Peyer's patch (tissue), 4 donors: Measurements from ENCODE around the gene C19orf44. TPM values are rescaled to one million over a fixed set of nuclear protein-coding genes. Genes with fewer than 3 reads are reported as not detected.
"Not testable (repeated sequence)": the region's sequence is repeated elsewhere in the genome, so short reads cannot be mapped to it uniquely, and the experiment has no call there.

Experiments used
- DNase-seq, 3 donors: peaks; one replicate each; pipeline ENCODE4 v3.0.0-alpha.2; 2017 to 2019
- H3K27ac ChIP-seq, 4 donors: fragments of 200-600 bp; sonication (generic); one replicate each; pipeline ENCODE4 v1.5.1; 2016 to 2019
- H3K27me3 ChIP-seq, 2 donors: fragments of 200-600 bp; sonication (generic); one replicate each; pipeline ENCODE4 v1.5.1; 2019
- H3K36me3 ChIP-seq, 3 donors: fragments of 200-600 bp; sonication (generic); one replicate each; pipeline ENCODE4 v1.5.1; 2016 to 2019
- H3K4me1 ChIP-seq, 4 donors: fragments of 200-600 bp; sonication (generic); one replicate each; pipeline ENCODE4 v1.5.1; 2016 to 2019
- H3K4me3 ChIP-seq, 4 donors: fragments of 200-600 bp; sonication (generic); 1 replicate in 3 of 4; 2 replicates in 1 of 4; pipeline ENCODE4 v1.5.1; 2016 to 2019; ENCODE audit warnings: mild to moderate bottlenecking in 1 of 4
- H3K9me3 ChIP-seq, 4 donors: fragments of 200-600 bp; sonication (generic); one replicate each; pipeline ENCODE4 v1.5.1; 2016 to 2019; ENCODE audit warnings: mild to moderate bottlenecking in 1 of 4
- CTCF ChIP-seq, 6 experiments: fragments of 450-650 bp in 4 of 6; fragments of 200-600 bp in 2 of 6; sonication (generic) in 1 of 6; IDR thresholded peaks; one replicate each; pipeline ENCODE4 v1.5.1; 2017 to 2019; ENCODE audit warnings: antibody characterized with exemption in 6 of 6, mild to moderate bottlenecking in 3 of 6, moderate library complexity in 1 of 6
- POLR2A ChIP-seq, 2 donors: fragments of 450-650 bp; IDR thresholded peaks; one replicate each; pipeline ENCODE4 v1.5.1; 2017; ENCODE audit warnings: antibody characterized with exemption in 2 of 2, mild to moderate bottlenecking in 2 of 2, moderate library complexity in 2 of 2
- total RNA-seq, 4 donors: library from RNA; depleted of rRNA; stranded (reverse); fragments of >200 nt; gene quantifications; one replicate each; pipeline ENCODE4 v1.1.0, GENCODE V29; 2016

Gene C19orf44
- total RNA-seq, 4 donors from 2014 or later = 3.7 to 13.2 (median 8.0) TPM

DNA sequence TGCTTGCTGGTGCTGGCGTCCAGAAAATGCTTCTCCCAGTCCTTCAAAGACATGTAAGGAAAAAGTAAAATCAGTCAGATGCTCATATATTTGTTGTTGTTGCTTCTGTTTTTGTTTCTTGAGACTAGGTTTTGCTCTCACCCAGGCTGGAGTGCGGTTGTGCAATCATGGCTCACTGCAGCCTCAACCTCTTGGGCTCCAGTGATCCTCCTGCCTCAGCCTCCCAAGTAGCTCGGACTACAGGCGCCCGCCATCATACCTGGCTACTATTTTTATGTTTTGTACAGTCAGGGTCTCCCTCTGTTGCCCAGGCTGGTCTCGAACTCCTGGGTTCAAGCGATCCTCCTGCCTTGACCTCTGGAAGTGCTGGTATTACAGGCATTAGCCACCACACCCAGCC is 13.4 kb upstream of the C19orf44 start:
- no peaks in the 10 kb centered on the region for H3K9me3 ChIP-seq
- DNase-seq = no peak
- H3K27me3 ChIP-seq = no peaks in the 10 kb centered on the region
- H3K36me3 ChIP-seq = no peaks in the 10 kb centered on the region
- no peak overlapping the region for H3K4me3 ChIP-seq
- H3K4me1 ChIP-seq = no peaks in the 10 kb centered on the region
- TF ChIP-seq POLR2A (IDR thresholded peaks at IDR 0.05) = no peak
- TF ChIP-seq CTCF (IDR thresholded peaks at IDR 0.05) = no peak
- H3K27ac ChIP-seq = no peak overlapping the region

DNA sequence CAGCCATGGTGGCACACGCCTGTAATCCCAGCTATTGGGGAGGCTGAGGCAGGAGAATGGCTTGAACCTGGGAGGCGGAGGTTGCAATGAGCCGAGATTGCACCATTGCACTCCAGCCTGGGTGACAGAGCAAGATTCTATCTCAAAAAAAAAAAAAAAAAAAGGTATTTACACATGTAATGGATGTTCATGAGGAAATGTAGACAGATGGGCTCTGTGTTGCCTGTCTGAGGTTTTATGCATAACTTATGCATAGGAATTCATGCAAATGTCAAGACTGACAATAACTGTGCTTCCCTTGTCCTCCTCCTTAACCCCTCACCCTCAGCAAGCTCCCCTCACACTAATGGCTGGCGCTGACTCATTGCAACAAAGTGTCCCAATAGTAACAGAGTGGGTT is 9.7 kb upstream of the C19orf44 start:
- H3K4me3 ChIP-seq, H3K27ac ChIP-seq, H3K36me3 ChIP-seq, H3K9me3 ChIP-seq, H3K27me3 ChIP-seq, H3K4me1 ChIP-seq, DNase-seq: not testable (repeated sequence)

DNA sequence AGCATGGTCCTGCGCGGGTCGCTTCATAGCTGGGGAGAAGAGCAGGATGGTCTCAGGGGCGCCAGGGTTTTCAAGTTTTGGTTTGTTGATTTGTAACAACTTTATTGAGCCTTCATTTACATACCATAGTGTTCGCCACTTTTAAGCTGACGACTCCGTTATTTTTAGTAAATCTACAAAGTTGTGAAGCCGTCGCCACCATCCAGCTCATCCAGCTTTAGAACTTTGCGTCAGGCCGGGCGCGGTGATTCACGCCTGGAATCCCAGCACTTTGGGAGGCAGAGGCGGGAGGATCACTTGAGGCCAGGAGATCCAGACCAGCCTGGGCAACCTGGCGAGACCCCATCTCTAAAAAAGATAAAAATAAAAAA is 404 bp downstream of the C19orf44 start:
- Histone ChIP-seq H3K9me3 (no peaks in the 10 kb centered on the region), H3K27me3 (no peaks in the 10 kb centered on the region), H3K4me1 (peaks cover 0 to 8% (median 2%) of the 10 kb centered on the region in 4 donors), H3K27ac (peak overlapping the region in 3 of 4 donors; percentile 59 to 82 (median 65)), H3K4me3 (peak overlapping the region; percentile 52 to 76 (median 70)), H3K36me3 (peaks cover 0 to 3% (median 0%) of the 10 kb centered on the region in 3 donors)
- peak in 2 of 3 donors; percentile 23 to 49 for DNase-seq
- TF ChIP-seq CTCF (IDR thresholded peaks at IDR 0.05) = no peak
- TF ChIP-seq POLR2A (IDR thresholded peaks at IDR 0.05) = no peak

DNA sequence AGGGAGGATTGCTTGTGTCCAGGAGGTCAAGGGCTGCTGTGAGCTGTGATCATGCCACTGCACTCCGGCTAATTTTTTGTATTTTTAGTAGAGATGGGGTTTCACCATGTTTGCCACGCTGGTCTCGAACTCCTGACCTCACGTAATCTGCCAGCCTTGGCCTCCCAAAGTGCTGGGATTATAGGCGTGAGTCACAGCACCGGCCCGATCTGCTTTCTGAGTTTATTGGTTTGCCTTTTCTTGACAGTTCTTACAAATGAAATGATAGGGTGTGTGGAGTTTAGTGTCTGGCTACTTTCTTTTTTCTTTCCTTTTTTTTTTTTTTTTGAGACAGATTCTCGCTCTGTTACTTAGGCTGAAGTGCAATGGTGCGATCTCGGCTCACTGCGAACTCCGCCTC is 848 bp downstream of the C19orf44 start:
- Histone ChIP-seq H3K4me1 (peaks cover 0 to 8% (median 2%) of the 10 kb centered on the region in 4 donors), H3K9me3 (no peaks in the 10 kb centered on the region), H3K27me3 (no peaks in the 10 kb centered on the region), H3K4me3 (peak overlapping the region; percentile 52 to 76 (median 70)), H3K36me3 (peaks cover 0 to 3% (median 0%) of the 10 kb centered on the region in 3 donors), H3K27ac (peak overlapping the region in 1 of 4 donors; percentile 65)
- TF ChIP-seq POLR2A (IDR thresholded peaks at IDR 0.05) (no peak), CTCF (IDR thresholded peaks at IDR 0.05) (no peak)
- DNase-seq = no peak

DNA sequence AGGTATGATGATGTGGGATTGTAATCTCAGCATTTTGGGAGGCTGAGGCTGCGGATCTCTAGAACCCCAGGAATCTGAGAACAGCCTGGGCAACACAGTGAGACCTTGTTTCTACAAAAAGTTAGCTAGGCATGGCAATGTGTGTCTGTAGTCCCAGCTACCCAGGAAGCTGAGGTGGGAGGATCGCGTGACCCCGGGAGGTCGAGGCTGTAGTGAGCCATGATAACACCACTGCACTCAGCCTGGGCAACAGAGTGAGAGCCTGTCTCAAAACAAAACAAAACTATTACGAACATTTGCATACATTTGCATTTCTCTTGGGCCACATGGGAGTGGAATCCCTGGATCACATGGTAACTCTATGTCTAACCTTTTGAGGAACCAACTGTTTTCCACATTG is 1.6 kb downstream of the C19orf44 start:
- peaks cover 0 to 8% (median 2%) of the 10 kb centered on the region in 4 donors for H3K4me1 ChIP-seq
- no peaks in the 10 kb centered on the region for H3K9me3 ChIP-seq
- H3K27me3 ChIP-seq = no peaks in the 10 kb centered on the region
- H3K27ac ChIP-seq = no peak overlapping the region
- TF ChIP-seq CTCF (IDR thresholded peaks at IDR 0.05) (no peak), POLR2A (IDR thresholded peaks at IDR 0.05) (no peak)
- H3K36me3 ChIP-seq = peaks cover 0 to 3% (median 0%) of the 10 kb centered on the region in 3 donors
- no peak overlapping the region for H3K4me3 ChIP-seq
- no peak for DNase-seq

GRCh38 chr19:16504271-16504670 is 8.1 kb downstream of the C19orf44 start:
- no peaks in the 10 kb centered on the region for H3K4me1 ChIP-seq
- no peak for DNase-seq
- H3K4me3 ChIP-seq = no peak overlapping the region
- H3K27me3 ChIP-seq = no peaks in the 10 kb centered on the region
- H3K36me3 ChIP-seq = peaks cover 0 to 10% (median 0%) of the 10 kb centered on the region in 3 donors
- no peaks in the 10 kb centered on the region for H3K9me3 ChIP-seq
- no peak overlapping the region for H3K27ac ChIP-seq
- no peak for TF ChIP-seq POLR2A (IDR thresholded peaks at IDR 0.05)
- TF ChIP-seq CTCF (IDR thresholded peaks at IDR 0.05) = no peak

GRCh38 chr19:16506161-16506560 is 10.0 kb downstream of the C19orf44 start:
- DNase-seq, H3K27me3 ChIP-seq, H3K27ac ChIP-seq, H3K4me1 ChIP-seq, H3K9me3 ChIP-seq, H3K4me3 ChIP-seq: not testable (repeated sequence)
- peaks cover 0 to 17% (median 0%) of the 10 kb centered on the region in 3 donors for H3K36me3 ChIP-seq
